ENCODE measurements around the gene CFAP46. TPM values are rescaled to one million over a fixed set of nuclear protein-coding genes. Genes with fewer than 3 reads are reported as not detected.

The CFAP46 gene
- total RNA-seq, 2 experiments from 2014 or later = not detected

GRCh38 chr10:132906836-132907235 lies 35.5 kb downstream of the CFAP46 start:
- Histone ChIP-seq H2AFZ (ENCODE audit: low read length) (no peak overlapping the region), H4K20me1 (ENCODE audit: insufficient read depth, low read length) (no peaks in the 10 kb centered on the region), H3K9me3 (ENCODE audit: low read length) (no peaks in the 10 kb centered on the region), H3K9me2 (ENCODE audit: insufficient read depth, low read length) (no peaks in the 10 kb centered on the region), H3K27ac (ENCODE audit: low read depth, low read length, poor library complexity, severe bottlenecking) (no peak overlapping the region), H3K79me2 (ENCODE audit: insufficient read depth, low read depth, low read length) (no peaks in the 10 kb centered on the region), H3K4me2 (ENCODE audit: low read length) (no peak overlapping the region), H3K4me1 (ENCODE audit: insufficient read depth, low read length, poor library complexity, severe bottlenecking) (no peaks in the 10 kb centered on the region), H3K4me3 (ENCODE audit: low read depth, low read length, poor library complexity, severe bottlenecking) (no peak overlapping the region), H3K36me3 (ENCODE audit: insufficient read depth, low read length) (no peaks in the 10 kb centered on the region)
- ChIA-PET POLR2A (no interaction called here), CTCF (ENCODE audit: unreplicated experiment) (no interaction called here)
- no peak for TF ChIP-seq EZH2phosphoT487 (IDR thresholded peaks at IDR 0.05; ENCODE audit: borderline replicate concordance, low read depth, low read length)
- no peak for TF ChIP-seq CTCF (conservative IDR thresholded peaks at IDR 0.05; ENCODE audit: low read length)
- no peak for DNase-seq (ENCODE audit: low spot score)
- intact Hi-C loops (cut with micrococcal nuclease; ENCODE audit: unreplicated experiment) = no loop called here
- BruUV-seq (replicated peaks) = no TSS peak

GRCh38 chr10:132906106-132906505 lies 36.3 kb downstream of the CFAP46 start:
- DNase-seq (ENCODE audit: low spot score) = no peak
- no peak overlapping the region for H3K4me3 ChIP-seq (ENCODE audit: low read depth, low read length, poor library complexity, severe bottlenecking)
- H3K9me3 ChIP-seq (ENCODE audit: low read length) = no peaks in the 10 kb centered on the region
- ChIA-PET POLR2A (no interaction called here), CTCF (ENCODE audit: unreplicated experiment) (no interaction called here)
- no peaks in the 10 kb centered on the region for H3K4me1 ChIP-seq (ENCODE audit: insufficient read depth, low read length, poor library complexity, severe bottlenecking)
- TF ChIP-seq EZH2phosphoT487 (IDR thresholded peaks at IDR 0.05; ENCODE audit: borderline replicate concordance, low read depth, low read length) = no peak
- TF ChIP-seq CTCF (conservative IDR thresholded peaks at IDR 0.05; ENCODE audit: low read length) = no peak
- no peak overlapping the region for H2AFZ ChIP-seq (ENCODE audit: low read length)
- H3K4me2 ChIP-seq (ENCODE audit: low read length) = no peak overlapping the region
- H3K27ac ChIP-seq (ENCODE audit: low read depth, low read length, poor library complexity, severe bottlenecking) = no peak overlapping the region
- H3K79me2 ChIP-seq (ENCODE audit: insufficient read depth, low read depth, low read length) = no peaks in the 10 kb centered on the region
- intact Hi-C loops (cut with micrococcal nuclease; ENCODE audit: unreplicated experiment) = no loop called here
- BruUV-seq (replicated peaks) = no TSS peak
- no peaks in the 10 kb centered on the region for H3K9me2 ChIP-seq (ENCODE audit: insufficient read depth, low read length)
- no peaks in the 10 kb centered on the region for H3K36me3 ChIP-seq (ENCODE audit: insufficient read depth, low read length)
- H4K20me1 ChIP-seq (ENCODE audit: insufficient read depth, low read length) = no peaks in the 10 kb centered on the region

- Histone ChIP-seq H3K27ac (ENCODE audit: low read depth, low read length, poor library complexity, severe bottlenecking) (no peak overlapping the region), H4K20me1 (ENCODE audit: insufficient read depth, low read length) (no peaks in the 10 kb centered on the region), H3K79me2 (ENCODE audit: insufficient read depth, low read depth, low read length) (no peaks in the 10 kb centered on the region), H3K9me2 (ENCODE audit: insufficient read depth, low read length) (no peaks in the 10 kb centered on the region), H3K36me3 (ENCODE audit: insufficient read depth, low read length) (no peaks in the 10 kb centered on the region), H3K4me1 (ENCODE audit: insufficient read depth, low read length, poor library complexity, severe bottlenecking) (no peaks in the 10 kb centered on the region), H3K4me2 (ENCODE audit: low read length) (no peak overlapping the region), H3K9me3 (ENCODE audit: low read length) (no peaks in the 10 kb centered on the region), H3K4me3 (ENCODE audit: low read depth, low read length, poor library complexity, severe bottlenecking) (no peak overlapping the region), H2AFZ (ENCODE audit: low read length) (no peak overlapping the region)
- no TSS peak for BruUV-seq (replicated peaks)
- ChIA-PET CTCF (ENCODE audit: unreplicated experiment) (no interaction called here), POLR2A (no interaction called here)
- no peak for DNase-seq (ENCODE audit: low spot score)
- intact Hi-C loops (cut with micrococcal nuclease; ENCODE audit: unreplicated experiment) = no loop called here
- TF ChIP-seq CTCF (conservative IDR thresholded peaks at IDR 0.05; ENCODE audit: low read length) = no peak
- no peak for TF ChIP-seq EZH2phosphoT487 (IDR thresholded peaks at IDR 0.05; ENCODE audit: borderline replicate concordance, low read depth, low read length)
Measured at GRCh38 chr10:132905661-132906060, 36.7 kb downstream of the CFAP46 start.
